HL-60 (cell line): ENCODE data around the gene PRKAR2B.

Experiments used
- POLR2AphosphoS5 ChIP-seq: IDR thresholded peaks from 2 replicates; pipeline ENCODE4 v1.6.1; 2012; ENCODE audit warnings: low read depth
- TF ChIP-seq, protein P1 (sequence below): IDR thresholded peaks from one replicate; pipeline ENCODE4 v1.5.1; 2011; ENCODE audit warnings: low read length, control low read depth, inconsistent platforms; ENCODE audit not compliant: insufficient read depth

DNA sequence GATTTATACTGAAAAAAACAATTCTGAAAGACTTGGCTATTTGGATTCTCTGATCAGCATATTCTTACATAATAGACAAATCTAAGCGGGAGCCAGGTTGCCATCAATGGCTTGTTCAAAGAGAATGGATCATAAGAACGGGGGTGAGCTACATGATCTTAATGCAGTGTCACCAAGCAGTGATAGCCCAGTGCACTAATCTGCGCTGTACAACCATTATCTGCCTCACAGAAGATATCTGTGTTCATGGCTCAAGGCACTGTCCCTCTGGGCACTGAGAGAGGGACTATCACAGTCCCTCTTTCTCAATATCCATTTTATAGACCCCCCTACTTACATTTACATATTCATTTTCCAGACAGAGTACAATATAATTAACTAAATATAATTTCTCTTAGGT is 22.9 kb upstream of the PRKAR2B start:
- no peak for TF ChIP-seq POLR2AphosphoS5
- TF ChIP-seq, protein P1, sequence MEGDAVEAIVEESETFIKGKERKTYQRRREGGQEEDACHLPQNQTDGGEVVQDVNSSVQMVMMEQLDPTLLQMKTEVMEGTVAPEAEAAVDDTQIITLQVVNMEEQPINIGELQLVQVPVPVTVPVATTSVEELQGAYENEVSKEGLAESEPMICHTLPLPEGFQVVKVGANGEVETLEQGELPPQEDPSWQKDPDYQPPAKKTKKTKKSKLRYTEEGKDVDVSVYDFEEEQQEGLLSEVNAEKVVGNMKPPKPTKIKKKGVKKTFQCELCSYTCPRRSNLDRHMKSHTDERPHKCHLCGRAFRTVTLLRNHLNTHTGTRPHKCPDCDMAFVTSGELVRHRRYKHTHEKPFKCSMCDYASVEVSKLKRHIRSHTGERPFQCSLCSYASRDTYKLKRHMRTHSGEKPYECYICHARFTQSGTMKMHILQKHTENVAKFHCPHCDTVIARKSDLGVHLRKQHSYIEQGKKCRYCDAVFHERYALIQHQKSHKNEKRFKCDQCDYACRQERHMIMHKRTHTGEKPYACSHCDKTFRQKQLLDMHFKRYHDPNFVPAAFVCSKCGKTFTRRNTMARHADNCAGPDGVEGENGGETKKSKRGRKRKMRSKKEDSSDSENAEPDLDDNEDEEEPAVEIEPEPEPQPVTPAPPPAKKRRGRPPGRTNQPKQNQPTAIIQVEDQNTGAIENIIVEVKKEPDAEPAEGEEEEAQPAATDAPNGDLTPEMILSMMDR = no peak
